Stimulated activated CD8-positive, alpha-beta memory T cell treated with anti-CD3 and anti-CD28 coated beads, Interleukin-15, amount 100 ng/mL, for 1 hour (primary cell): ENCODE measurements around the gene ST6GALNAC3.

Experiments used
- DNase-seq: peaks from one replicate; pipeline ENCODE4 v3.0.0-alpha.2; 2020; ENCODE audit warnings: low read depth

ST6GALNAC3 gene

GRCh38 chr1:76503736-76504135 lies 429.2 kb downstream of the ST6GALNAC3 start:
- no peak for DNase-seq

GRCh38 chr1:76507376-76507775 lies 432.8 kb downstream of the ST6GALNAC3 start:
- DNase-seq = no peak

GRCh38 chr1:76508871-76509270 lies 434.3 kb downstream of the ST6GALNAC3 start:
- no peak for DNase-seq

- no peak for DNase-seq
These were observed 436.4 kb downstream of the ST6GALNAC3 start for GRCh38 chr1:76510672-76511557.

GRCh38 chr1:76511558-76512179 lies 437.1 kb downstream of the ST6GALNAC3 start:
- DNase-seq = no peak

GRCh38 chr1:76530953-76531352 lies 456.4 kb downstream of the ST6GALNAC3 start:
- DNase-seq = no peak

GRCh38 chr1:76541618-76542017 lies 467.1 kb downstream of the ST6GALNAC3 start:
- no peak for DNase-seq

GRCh38 chr1:76542359-76542758 lies 467.8 kb downstream of the ST6GALNAC3 start:
- DNase-seq = no peak

GRCh38 chr1:76543495-76543894 lies 468.9 kb downstream of the ST6GALNAC3 start:
- no peak for DNase-seq

GRCh38 chr1:76546354-76546933 lies 471.9 kb downstream of the ST6GALNAC3 start:
- no peak for DNase-seq

GRCh38 chr1:76547916-76548315 lies 473.4 kb downstream of the ST6GALNAC3 start:
- no peak for DNase-seq

GRCh38 chr1:76548513-76549100 lies 474.1 kb downstream of the ST6GALNAC3 start:
- DNase-seq = no peak

- DNase-seq = no peak
These were observed 479.7 kb downstream of the ST6GALNAC3 start for GRCh38 chr1:76554283-76554682.

- no peak for DNase-seq
These were observed 487.7 kb downstream of the ST6GALNAC3 start for GRCh38 chr1:76562292-76562691.

- DNase-seq = no peak
These were observed 494.2 kb downstream of the ST6GALNAC3 start for GRCh38 chr1:76568573-76569238.

GRCh38 chr1:76571248-76571647 lies 496.7 kb downstream of the ST6GALNAC3 start:
- no peak for DNase-seq

- DNase-seq = no peak
These were observed 497.7 kb downstream of the ST6GALNAC3 start for GRCh38 chr1:76572229-76572628.

- DNase-seq = no peak
These were observed 502.5 kb downstream of the ST6GALNAC3 start for GRCh38 chr1:76576876-76577524.

- DNase-seq = no peak
These were observed 503.1 kb downstream of the ST6GALNAC3 start for GRCh38 chr1:76577525-76578185.

GRCh38 chr1:76580206-76580605 lies 505.7 kb downstream of the ST6GALNAC3 start:
- DNase-seq = no peak

GRCh38 chr1:76581712-76582111 lies 507.2 kb downstream of the ST6GALNAC3 start:
- no peak for DNase-seq
